Measurements from ENCODE around the gene MYLK. TPM values are rescaled to one million over a fixed set of nuclear protein-coding genes. Genes with fewer than 3 reads are reported as not detected.

The MYLK gene
- total RNA-seq, 1 donor from 2014 or later: 2.6 TPM

DNA sequence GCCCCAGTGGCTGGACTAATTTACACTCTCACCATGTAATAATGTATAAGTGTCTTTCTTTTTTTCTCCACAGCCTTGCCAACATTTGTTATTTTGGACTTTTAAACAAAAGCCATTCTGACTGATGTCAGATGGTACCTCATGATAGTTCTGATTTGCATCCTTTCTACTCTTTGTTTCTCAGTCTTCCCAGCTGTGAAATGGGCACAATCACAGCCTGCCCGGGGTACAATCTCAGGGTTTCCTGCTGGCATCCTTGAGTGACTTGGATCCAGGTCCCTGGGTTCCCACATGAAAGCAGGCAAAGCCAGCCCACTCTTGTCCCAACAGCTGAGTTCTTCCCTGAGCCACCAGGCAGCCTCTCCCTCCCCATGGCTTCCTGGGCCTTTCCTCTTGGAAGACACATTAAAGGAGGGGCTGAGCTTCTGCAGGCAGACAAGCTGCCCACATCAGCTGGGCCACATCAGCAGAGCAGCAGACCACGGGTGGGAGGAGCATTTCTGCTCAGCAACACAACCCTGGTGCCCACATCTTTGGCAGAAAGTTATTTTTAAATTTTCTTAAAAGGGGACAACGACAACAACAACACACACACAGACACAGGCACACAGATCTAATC, 82.0 kb downstream of the MYLK start:
- TF ChIP-seq, protein P1, sequence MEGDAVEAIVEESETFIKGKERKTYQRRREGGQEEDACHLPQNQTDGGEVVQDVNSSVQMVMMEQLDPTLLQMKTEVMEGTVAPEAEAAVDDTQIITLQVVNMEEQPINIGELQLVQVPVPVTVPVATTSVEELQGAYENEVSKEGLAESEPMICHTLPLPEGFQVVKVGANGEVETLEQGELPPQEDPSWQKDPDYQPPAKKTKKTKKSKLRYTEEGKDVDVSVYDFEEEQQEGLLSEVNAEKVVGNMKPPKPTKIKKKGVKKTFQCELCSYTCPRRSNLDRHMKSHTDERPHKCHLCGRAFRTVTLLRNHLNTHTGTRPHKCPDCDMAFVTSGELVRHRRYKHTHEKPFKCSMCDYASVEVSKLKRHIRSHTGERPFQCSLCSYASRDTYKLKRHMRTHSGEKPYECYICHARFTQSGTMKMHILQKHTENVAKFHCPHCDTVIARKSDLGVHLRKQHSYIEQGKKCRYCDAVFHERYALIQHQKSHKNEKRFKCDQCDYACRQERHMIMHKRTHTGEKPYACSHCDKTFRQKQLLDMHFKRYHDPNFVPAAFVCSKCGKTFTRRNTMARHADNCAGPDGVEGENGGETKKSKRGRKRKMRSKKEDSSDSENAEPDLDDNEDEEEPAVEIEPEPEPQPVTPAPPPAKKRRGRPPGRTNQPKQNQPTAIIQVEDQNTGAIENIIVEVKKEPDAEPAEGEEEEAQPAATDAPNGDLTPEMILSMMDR (IDR thresholded peaks at IDR 0.05; ENCODE audit: insufficient read depth, low read length, severe bottlenecking): no peak
- DNase-seq (ENCODE audit: low read depth): no peak

DNA sequence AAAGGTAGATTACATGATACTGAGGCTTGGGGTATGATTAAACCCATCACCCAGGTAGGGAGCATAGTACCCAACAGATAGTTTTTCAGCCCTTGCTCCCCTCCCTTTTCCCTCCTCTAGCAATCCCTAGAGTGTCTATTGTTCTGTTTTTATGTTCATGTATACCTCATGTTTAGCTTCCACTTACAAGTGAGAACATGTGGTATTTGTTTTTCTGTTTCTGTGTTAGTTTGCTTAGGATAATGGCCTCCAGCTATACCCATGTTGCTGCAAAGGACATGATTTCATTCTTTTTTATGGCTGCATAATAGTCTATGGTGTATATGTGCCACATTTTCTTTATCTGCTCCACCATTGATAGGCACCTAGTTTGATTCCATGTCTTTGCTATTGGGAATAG, 82.7 kb downstream of the MYLK start:
- no peak overlapping the region for H3K4me3 ChIP-seq (ENCODE audit: low read depth, low read length)
- no peaks in the 10 kb centered on the region for H3K27me3 ChIP-seq (ENCODE audit: control insufficient read depth, insufficient read depth, low read length)
- H3K36me3 ChIP-seq (ENCODE audit: control insufficient read depth, insufficient read depth, low read length): no peaks in the 10 kb centered on the region
- FAIRE-seq (no peak), DNase-seq (ENCODE audit: low read depth) (peak; percentile 59)
- TF ChIP-seq, protein P1 (IDR thresholded peaks at IDR 0.05; ENCODE audit: insufficient read depth, low read length, severe bottlenecking): no peak

More for the DNA sequence above, 82.0 kb downstream of the MYLK start:
- Histone ChIP-seq H3K4me3 (ENCODE audit: low read depth, low read length) (no peak overlapping the region), H3K27me3 (ENCODE audit: control insufficient read depth, insufficient read depth, low read length) (no peaks in the 10 kb centered on the region), H3K36me3 (ENCODE audit: control insufficient read depth, insufficient read depth, low read length) (no peaks in the 10 kb centered on the region)
- no peak for FAIRE-seq

DNA sequence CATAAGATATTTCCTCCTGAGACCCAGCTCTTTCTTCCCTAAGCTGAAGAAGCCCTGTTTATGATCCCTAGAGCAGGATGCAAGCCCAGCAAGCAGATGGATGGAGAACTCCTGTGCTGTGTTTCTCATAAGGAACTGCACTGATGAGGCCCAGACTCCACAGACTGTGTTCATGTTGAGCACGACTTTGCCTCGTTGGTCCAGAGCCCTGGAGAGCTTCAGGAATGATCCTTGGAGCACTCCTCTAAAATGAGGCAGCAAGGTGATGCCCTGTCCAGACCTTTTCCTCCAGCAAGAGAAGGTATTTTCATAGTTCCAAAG, 83.8 kb downstream of the MYLK start:
- no peaks in the 10 kb centered on the region for H3K36me3 ChIP-seq (ENCODE audit: control insufficient read depth, insufficient read depth, low read length)
- no peak for DNase-seq (ENCODE audit: low read depth)
- peak; percentile 18 for FAIRE-seq
- H3K4me3 ChIP-seq (ENCODE audit: low read depth, low read length): no peak overlapping the region
- TF ChIP-seq, protein P1 (IDR thresholded peaks at IDR 0.05; ENCODE audit: insufficient read depth, low read length, severe bottlenecking): no peak
- H3K27me3 ChIP-seq (ENCODE audit: control insufficient read depth, insufficient read depth, low read length): no peaks in the 10 kb centered on the region

DNA sequence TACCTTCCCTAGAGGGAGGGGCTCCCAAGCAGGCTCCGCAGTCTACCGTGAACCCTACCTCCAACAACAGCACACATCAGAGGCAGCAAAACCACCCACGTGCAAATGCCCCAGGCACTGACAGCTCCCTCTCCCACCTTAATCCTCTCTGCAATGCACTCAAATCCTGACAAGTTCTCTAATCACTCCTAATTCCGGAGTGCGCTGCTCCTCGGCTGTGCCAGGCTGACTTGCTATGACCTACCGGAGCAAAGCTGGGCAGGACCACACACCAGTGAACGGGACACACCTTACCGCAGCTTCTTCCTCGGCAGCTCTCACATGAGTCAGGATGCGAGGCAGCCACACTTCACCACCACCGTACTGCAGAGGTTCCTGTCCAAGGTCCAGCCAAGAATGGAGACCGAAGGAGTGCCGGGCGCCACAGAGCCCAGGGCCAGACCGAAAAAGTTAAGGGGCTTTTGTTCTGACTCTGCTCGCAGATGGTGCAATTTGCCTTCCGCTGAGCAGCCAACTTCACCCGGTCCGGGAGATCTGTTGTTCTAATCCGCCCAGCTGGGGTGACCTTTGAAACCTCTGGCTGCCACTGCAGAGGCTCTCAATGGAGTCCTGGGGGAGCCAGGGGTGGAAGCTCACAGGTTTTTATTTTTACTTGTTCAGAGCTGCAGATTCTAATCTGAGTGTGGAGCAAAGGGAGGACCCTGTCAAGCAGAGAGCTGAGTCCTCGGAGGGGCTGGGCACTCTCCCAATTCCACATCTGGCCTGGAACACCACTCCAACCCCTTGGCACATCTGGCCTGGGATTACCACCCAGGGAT, 84.4 kb downstream of the MYLK start:
- TF ChIP-seq, protein P1 (IDR thresholded peaks at IDR 0.05; ENCODE audit: insufficient read depth, low read length, severe bottlenecking): no peak
- peak; percentile 92 for DNase-seq (ENCODE audit: low read depth)
- FAIRE-seq: no peak
- H3K4me3 ChIP-seq (ENCODE audit: low read depth, low read length): no peak overlapping the region
- no peaks in the 10 kb centered on the region for H3K27me3 ChIP-seq (ENCODE audit: control insufficient read depth, insufficient read depth, low read length)
- H3K36me3 ChIP-seq (ENCODE audit: control insufficient read depth, insufficient read depth, low read length): no peaks in the 10 kb centered on the region

DNA sequence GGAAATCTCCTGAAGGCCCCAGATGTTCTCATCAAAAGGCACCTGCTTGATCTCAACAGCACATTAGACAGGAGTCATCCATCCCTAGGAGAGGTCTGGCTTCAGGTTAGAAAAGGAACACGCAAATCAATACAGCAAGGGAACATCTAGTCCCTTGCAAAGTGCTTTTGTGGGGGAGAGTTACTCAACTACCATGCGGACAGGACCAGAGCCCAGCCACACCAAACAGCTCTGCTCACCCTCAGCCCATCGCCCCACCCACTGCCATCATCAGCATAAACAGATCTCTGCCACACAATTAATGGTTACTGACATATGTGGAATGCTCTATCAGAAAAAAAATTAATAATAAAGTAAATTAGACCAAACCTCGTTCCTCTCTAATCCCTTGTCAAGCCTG, 85.6 kb downstream of the MYLK start:
- H3K27me3 ChIP-seq (ENCODE audit: control insufficient read depth, insufficient read depth, low read length): no peaks in the 10 kb centered on the region
- H3K36me3 ChIP-seq (ENCODE audit: control insufficient read depth, insufficient read depth, low read length): no peaks in the 10 kb centered on the region
- FAIRE-seq: no peak
- H3K4me3 ChIP-seq (ENCODE audit: low read depth, low read length): no peak overlapping the region
- TF ChIP-seq, protein P1 (IDR thresholded peaks at IDR 0.05; ENCODE audit: insufficient read depth, low read length, severe bottlenecking): no peak
- no peak for DNase-seq (ENCODE audit: low read depth)

Measured in bronchial epithelial cell (primary cell).